ENCODE measurements around the gene RRAS.
A peak's percentile ranks its signal among the peaks of the same experiment; 100 is the strongest.

Gene RRAS

DNA sequence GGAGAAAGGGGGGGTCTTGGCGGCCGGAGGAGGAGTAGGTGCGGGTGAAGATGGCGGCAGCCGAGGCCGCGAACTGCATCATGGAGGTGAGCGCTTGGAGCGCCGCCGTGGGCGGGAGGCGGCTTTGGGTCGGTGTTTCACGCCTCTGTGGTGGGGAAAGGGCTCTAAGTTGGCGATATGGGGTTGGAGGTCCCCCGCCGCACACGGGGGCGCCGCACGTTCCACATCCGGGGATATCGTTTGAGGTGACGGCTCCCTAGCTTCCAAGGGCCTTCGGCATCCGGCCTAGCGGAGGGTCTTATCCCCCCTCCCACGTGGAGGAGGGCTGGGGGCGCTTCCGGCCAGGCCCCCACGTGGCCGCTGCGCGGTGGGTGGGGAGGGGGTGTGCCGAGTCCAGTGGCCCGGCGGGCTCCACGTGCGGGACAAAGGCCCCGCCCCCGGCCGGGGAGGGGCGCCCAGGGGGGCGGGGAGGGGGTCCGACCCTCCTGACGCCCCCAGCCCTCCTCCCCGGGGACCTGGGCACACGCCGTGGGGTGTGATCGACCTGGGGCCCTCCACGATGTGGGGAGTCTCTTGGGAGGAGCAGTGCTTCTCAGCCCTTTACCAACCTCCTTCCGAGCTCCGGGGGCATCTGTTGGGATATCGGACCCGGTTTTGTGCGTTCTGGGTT is 37.4 kb upstream of the RRAS start, which contains the start of gene PRMT1:
TSS of gene PRMT1 (plus strand) at position 41 of the 670 bp plus-strand sequence. CDS start at position 51, 10 bp downstream.
- no peak for DNase-seq (ENCODE audit: low read depth in 2 of 2)

DNA sequence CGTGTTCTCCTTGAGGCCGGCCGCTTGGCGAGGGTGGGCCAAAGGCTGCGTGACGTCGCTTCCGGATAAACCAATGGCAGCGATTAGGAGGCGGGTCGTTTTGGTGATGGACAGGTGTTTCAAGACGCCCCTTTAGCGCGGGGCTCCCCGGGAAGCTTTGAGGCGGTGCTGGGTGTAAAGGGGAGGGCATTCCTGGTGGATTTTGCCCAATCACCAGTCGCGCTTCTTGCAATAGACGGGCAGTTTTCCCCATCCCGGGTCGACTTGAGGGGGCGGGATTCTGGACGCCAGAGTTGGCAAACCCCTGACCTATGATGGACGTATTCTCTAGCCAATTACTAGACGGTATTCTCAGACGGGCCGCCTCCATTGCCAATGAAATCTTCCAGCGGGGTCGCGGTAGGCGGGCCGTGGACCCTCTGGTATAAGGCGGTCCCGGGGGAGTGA is 36.9 kb upstream of the RRAS start:
- DNase-seq (ENCODE audit: low read depth in 2 of 2), result peak; percentile 95 to 98

DNA sequence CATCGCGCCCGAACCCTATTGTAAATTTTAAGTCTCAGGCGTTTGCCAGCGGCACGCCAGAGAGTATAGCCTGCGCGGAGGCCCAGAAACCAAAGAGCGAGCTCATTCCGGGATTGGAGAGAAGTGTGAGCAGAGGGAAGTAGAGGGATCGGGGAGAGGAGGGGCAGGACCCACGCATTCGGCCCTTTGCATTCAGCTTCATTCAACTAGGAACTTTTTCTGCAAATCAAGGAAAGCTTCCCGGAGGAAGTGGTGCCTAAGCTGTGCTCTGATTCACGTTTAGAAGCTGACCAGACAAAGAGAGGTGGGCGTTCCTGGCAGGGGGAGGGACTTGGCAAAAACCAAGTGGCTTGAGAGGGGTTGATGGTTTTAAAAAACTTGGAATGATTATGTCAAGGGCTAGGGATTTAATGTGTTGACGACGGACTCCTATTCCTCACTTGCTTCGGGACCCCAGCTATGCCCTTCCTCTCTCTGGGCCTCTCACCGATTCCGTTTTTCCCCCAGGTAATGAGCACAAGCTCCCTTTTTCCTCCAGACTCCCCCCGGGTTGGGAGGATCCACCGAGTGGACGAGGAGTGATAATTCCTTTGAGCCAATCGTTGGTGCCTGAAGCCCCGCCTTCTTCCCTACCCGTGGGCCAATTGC is 36.3 kb upstream of the RRAS start:
- DNase-seq (ENCODE audit: low read depth in 2 of 2), result no peak

DNA sequence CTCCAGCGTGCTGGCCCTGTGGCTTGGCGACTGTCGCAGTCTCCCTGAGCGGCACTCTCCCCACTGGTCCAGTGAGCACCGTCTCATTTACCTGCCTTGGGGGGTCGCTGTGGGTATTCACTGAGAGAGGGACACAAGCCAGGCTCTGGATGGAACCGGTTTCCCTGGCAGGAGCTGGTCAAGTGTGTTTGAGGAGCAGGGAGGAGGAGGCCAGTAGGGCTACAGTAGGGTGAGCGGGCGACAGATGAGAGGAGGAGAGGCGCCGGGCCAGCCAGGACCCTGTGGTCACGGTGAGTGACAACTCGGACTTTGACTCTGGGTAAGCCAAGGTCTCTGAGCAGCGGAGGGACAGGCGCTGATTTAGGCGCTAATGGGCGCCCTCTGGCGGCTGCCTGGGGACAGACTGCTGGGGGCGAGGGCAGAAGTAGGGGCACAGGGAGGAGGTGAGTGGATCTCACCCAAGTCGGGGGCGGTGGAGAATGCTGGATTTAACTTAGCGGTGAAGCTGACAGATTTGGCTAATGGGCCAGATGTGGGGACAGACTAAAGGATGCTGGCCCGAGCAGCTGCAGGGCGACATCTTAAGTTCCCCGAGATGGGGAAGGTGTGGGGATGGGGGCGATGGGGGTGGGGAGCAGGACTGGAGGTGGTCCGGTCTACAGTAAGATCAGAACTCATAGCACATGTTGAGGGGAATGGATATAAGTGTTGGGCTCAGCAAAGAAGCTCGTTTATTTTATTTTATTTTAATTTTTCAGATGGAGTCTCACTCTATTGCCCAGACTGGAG is 32.4 kb upstream of the RRAS start:
- DNase-seq (ENCODE audit: low read depth in 2 of 2), result peak; percentile 59 to 64

DNA sequence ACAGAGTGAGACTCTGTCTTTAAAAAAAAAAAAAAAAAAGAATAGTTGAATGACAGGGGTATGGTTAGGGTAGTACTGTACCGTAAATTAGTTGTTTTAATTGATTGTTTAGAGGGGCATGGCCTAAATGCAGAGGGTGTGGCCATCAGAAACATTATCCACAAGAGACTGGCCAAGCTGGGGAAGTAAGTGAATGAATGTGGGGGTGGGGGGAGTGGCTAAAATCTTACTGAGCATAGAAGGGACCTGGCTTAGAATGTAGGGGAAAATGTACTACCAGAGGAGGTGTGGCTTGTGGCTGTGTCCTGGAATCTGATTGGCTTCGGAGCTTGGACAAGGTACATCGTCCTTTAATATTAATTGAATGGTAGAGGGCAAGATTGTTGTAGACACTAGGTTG is 29.6 kb upstream of the RRAS start:
- DNase-seq (ENCODE audit: low read depth in 2 of 2), result no peak

DNA sequence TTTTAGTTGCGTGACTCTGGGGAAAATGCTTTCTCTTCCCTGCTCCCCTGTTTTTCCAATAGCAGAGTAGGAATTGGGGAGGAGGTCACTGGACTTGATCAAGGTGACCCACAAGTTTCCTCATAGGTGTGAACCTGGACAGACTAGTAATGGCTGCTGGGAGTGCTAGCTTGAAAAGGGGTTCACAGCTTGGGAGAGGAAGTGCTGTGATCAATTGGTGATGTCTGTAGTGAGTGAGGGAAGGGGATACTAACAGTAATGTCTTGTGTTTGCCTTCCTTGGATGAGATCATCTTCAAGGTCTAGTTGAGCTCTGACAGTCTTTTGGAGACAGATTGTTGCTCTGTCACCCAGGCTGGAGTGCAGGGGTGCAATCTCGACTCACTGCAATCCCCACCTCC is 27.5 kb upstream of the RRAS start:
- DNase-seq (ENCODE audit: low read depth in 2 of 2), result no peak

DNA sequence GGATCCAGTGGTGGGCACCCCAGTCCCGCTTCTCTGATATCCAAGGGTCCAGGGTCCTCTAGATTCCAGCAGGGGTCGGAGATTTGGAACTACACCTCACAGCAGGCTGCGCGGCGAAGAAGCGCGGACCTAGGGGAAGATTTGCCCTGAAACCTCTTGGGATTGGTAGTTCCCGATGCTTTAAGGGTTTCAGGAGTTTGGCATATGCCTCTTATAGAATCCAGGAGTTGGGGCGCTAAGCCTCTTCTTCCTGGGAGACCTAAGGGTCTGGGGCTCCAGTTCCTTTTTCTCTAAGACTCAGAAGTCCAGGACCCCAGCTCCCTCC is 26.1 kb upstream of the RRAS start:
- DNase-seq (ENCODE audit: low read depth in 2 of 2), result no peak

DNA sequence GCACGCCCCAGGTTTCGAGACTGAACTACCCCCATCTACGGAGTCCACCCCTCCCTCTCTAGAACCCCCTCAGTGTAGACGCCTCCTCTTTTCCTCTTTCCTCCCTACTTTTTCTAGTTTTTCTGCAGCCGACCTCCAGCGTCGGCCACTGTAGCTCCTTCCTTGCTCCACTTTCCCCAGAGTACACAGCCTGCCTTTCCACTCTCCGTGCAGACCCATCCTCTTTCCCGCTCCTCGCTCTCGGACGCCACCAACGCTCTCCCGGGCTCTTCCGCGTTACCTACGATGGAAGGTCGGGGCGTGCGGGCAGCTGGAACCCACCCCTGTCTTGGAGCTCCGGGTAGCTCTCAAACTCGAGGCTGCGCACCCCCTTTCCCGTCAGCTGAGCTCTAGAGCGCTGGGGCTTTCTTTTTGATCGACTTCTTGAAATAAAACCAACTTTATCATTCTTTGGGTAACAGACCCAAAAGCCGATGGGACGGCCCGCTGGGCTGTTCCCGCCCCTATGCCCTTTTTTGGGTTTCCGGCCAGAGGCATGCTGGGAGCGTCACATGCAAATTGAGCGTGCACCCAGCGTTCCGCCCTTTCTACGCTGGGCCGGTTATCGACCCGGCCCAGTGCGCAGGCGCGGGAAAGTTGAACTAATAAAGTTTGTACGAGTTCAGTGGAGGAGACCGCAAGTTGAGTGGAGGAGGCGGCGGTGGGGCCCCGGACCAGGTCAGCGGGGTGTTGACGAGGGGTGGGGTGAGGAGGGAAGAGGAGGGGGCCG is 25.6 kb upstream of the RRAS start, which contains the start of the genes BCL2L12 and IRF3:
TSS of gene BCL2L12 (plus strand) at position 583 of the 769 bp plus-strand sequence. CDS start 760 bp downstream, outside the sequence.
TSS of gene IRF3 (minus strand) at position 507 of the 769 bp plus-strand sequence. CDS start 1,019 bp downstream, outside the sequence.
- peak; percentile 98 to 99 for DNase-seq (ENCODE audit: low read depth in 2 of 2)

DNA sequence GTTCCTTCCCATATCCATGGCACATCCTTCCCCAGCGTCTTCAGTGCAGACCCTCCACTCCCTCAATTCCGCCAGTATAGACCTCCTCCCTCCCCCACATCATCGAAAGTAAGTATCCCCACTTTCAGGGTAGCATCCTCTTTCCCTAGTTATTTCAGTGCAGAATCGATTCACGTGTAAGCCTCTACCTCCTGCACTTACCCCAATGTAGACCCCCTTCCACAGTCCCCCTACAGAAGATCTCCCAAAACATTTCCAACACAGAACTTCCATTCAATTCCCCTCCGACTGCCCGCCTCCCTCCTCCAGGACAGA is 25.1 kb upstream of the RRAS start:
- no peak for DNase-seq (ENCODE audit: low read depth in 2 of 2)

DNA sequence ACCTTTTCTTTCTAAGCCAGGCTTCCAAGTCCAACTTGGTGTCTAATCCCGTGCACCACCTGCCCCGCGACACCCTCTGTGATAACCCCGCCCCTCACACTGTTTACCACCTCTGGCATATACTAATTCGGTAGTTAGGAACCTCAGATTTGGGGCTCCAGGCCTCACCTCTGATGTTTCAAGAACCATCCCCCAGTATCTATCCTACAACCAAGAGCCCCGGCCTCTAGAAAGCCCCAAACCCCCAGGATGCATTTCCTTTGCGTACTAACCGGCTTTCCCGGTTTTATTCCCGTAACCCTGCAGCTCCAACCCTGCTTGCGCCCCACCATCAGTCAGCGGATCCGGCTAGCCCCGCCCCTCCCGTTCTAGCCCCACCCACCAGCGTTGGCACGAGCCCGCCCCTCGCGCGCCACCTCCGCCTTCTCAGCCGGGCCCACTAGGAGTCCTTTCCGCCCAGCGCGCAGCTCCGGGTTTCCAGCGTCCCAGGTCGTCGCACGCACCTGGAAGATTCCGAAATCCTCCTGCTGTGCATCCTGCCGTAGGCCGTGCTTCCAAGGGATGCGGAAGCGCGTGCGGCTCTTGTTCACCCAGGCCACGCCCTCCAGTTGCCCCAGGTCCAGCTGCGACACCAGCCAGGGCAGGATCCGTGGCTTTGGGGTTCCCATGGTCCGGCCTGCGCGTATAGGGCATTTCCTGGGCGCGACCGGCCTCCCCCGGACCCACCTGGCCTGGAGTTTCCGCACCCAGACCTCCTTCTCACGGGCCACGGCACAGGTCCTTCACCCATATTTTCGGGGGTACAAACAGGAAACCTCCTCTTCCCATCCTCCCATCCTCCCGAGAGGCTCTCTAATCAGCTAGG is 24.5 kb upstream of the RRAS start:
- peak; percentile 81 to 84 for DNase-seq (ENCODE audit: low read depth in 2 of 2)

DNA sequence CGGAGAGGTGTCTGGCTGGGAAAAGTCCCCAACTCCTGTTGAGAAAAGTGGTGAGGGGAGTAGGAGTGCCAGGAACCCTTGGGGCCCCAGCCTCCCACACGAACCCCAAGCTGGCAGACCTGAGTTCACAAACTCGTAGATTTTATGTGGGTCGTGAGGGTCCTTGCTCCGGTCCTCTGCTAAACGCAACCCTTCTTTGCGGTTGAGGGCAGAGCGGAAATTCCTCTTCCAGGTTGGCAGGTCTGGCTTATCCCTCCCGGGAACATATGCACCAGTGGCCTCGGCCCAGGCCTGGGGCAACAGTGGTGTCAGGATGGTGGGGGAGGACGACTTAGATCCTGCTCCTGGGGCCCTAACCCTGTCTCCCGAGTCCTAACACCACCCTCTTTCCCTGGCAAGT is 23.3 kb upstream of the RRAS start:
- DNase-seq (ENCODE audit: low read depth in 2 of 2), result no peak

DNA sequence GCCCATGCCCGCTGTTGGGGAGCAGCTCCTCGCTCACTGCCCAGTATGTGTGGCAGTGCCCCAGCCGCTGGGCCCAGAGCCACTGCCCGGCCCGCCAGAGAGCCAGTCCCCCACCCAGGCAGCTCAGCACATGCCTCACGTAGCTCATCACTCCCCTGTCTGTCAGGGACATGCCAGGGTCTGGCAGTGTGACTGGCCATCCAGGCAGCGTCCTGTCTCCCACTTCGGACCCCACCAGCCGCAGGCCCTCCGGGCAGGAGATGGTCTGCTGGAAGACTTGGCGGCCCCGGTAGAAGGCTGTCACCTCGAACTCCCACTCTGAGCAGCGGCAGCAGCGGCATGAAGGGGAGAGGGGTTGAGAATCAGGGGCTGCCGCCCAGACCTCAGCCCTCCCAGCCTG is 22.1 kb upstream of the RRAS start:
- DNase-seq (ENCODE audit: low read depth in 2 of 2), result no peak

DNA sequence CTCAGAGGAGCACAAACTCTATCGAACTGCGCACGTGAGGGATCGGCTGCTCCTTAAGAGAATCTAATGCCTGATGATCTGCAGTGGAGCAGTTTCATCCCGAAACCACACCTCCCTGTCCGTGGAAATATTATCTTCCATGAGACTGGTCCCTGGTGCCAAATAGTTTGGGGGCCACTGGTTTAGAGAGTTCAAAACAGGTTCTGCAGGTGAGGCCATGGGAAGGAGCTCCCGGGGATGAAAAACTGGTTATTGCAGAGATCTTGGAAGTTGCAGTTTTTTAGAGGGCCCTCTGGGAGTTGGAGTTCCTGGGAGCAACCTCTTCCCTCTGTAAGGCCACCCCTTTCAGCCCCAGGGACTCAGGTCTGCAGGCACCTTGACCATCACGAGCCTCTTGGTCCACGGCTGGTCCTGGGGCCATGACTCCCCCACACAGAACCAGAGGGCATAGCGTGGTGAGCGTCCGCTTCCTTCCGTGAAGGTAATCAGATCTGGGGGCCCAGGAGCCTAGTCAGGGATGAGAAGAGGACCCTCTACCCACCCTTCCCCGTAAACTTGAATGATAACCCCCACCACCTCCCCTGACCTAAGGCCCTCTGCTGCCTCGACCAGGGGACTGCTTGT is 20.5 kb upstream of the RRAS start:
- no peak for DNase-seq (ENCODE audit: low read depth in 2 of 2)

DNA sequence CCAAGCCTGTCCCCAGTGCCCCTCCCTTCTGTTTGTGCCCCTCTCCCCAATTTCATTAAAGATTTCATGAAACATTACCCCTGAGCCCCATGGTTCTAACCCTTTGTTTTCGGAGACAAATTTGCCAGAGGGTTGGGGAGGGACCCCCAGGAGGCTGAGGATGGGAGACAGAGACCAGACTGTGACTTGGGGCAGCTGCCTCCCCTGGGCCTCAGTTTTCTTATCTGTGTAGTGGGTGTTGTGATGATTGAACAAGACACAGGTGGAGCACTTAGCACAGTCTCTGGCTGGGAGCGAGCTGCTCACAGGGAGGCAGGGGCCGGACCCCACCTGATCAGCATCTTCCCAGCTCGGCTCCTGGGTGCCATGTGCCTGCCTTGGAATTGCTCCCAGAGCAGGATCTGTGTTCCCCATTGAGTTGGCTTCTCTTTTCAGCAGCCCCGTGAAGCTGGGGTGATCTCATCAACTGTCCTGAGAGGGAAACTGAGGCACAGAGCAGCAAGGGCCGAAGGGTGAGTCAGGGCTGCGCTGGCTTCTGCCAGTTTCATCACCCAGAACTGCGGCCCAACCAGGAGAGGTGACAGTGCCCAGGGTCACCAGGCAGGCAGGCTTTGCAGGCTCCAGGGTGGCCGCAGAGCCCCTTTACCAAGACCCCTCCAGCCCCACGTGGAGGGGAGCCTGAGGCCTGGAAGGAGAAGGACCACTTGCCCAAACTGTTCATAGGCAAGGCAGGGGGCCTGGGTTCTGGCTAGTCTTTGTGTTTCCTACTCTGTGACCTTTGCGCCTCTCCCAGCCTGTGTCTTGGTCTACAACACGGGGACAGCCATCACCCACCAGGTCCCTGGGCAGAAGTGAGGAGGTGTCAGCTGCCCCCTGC is 18.9 kb upstream of the RRAS start:
- DNase-seq (ENCODE audit: low read depth in 2 of 2), result no peak

DNA sequence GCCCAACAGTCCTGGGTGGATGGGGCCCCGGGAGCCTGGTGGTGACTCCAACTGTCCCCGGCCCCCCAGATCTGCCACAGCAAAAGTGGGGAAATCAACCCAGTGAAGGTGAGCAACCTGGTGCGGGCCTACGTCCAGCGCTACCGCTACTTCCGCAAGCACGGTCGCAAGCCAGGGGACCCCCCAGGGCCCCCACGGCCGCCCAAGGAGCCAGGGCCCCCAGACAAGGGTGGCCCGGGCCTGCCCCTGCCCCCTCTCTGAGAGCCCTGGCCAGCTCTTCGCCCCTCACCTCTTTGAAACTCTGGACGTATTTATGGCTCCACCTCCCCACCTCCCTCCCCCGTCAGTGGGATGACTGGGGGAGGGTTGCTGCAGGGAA is 18.2 kb upstream of the RRAS start:
- no peak for DNase-seq (ENCODE audit: low read depth in 2 of 2)

DNA sequence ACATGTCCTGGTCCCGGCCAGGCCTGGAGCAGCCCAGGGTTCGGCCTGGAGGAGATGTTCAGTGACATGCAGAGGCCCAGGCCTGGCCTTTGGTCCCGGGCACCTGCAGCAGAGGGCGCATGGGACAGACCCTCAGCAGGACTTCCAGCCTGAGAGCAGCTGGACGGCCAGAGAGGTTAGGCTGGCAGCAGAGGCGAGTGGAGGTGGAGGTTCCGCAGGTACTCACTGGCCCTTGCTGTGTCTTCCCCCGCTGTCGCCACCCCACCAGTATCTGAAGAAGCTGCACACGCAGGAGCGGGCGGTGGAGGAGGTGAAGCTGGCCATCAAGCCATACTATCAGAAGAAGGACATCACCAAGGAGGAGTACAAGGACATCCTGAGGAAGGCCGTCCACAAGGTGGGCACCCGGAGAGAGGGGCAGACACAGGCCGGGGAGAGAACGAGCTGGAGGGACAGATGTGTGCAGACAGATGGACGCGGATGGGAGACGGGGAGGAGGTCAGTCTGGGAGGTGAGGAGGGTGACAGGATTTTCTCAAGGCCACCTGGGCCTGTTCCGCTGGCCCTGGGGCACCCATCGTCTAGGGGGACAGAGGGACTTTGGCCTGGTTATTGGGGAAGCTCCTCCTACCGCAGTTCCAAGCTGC is 17.7 kb upstream of the RRAS start:
- no peak for DNase-seq (ENCODE audit: low read depth in 2 of 2)

DNA sequence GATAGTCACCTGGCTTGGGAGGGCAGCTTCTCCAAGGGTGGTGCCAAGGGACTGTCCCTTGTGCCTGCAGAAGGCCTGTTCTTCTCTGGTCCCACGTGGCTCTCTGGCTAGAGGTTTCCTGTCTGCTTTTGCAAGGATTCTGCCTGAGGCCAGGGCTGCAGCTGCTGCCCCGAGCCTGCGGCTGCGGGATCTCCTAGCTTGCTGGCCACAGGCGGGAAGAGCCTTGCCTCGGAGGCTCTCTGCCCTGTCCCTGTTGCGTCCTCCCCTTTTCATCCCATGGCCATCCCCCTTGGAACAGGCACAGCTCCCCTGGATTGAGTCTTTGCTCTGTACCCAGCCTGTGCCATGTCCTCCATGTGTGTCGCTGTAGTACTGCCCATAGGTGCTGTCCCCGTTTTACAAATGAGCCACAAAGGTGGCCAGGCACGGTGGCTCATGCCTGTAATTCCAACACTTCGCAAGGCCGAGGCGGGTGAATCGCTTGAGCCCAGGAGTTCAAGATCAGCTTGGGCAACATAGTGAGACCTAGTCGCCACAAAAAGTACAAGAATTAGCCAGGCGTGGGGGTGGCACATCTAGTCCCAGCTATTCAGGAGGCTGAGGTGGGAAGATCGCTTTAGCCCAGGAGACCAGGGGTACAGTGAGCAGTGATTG is 16.6 kb upstream of the RRAS start:
- no peak for DNase-seq (ENCODE audit: low read depth in 2 of 2)

DNA sequence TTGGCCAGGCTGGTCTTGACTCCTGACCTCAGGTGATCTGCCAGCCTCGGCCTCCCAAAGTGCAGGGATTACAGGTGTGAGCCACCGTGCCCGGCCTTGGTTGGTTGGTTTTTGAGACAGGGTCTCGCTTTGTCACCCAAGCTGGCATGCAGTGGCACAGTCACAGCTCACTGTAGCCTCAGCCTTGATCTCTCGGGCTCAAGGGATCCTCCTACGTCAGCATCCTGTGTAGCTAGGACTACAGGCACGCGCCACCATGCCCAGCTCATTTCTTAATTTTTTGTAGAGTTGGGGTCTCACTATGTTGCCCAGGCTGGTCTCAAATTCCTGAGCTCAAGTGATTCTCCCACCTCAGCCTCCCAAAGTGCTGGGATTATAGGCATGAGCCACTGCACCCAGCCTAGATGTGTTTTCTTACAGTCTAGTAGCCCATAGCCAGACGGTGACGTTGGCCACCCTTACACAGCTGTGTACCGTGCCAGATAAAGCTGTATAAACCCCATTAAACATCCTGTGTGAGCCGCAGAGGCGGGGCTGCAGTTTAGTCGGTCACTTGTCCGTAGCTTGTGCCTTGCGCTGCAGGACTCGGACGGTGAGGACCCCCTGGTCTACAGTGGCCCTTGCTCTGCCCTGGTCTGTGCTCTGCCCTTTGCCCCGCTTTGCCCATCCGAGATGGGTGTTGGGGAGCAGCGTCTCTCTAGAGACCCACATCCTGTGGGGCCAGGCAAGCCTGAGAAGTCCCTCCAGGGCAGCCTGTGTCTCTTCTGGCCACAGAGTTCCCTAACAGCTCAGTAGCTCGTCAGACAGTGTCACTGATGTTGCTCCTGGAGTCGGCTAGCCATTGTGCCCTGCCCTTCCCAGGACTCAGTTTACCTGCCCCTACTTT is 15.9 kb upstream of the RRAS start:
- DNase-seq (ENCODE audit: low read depth in 2 of 2), result no peak

Data from activated CD8-positive, alpha-beta memory T cell treated with anti-CD3 and anti-CD28 coated beads for 4 hours (primary cell).